Measurements from ENCODE around the gene DOCK2.
"Not testable (repeated sequence)": the region's sequence is repeated elsewhere in the genome, so short reads cannot be mapped to it uniquely, and the experiment has no call there.

Gene DOCK2

DNA sequence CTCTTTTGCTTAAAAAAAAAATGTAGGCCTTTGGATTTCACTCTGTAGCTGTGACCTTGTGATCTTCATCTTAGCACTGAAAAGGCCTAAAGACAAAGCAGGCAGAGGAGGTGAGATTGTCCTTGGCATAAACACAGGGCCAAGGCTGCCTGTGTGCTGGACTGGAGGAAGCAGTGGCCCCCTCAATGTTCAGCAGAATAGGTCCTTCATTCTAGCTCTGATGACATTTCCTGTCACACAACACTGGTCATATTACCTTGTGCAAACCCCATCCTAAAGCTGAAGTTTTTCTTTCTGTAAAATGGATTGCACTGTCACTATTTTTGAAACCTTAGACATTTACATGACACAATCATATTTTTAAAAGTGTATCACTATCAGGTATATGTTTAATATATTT, 195.8 kb downstream of the DOCK2 start:
- no peak for DNase-seq

DNA sequence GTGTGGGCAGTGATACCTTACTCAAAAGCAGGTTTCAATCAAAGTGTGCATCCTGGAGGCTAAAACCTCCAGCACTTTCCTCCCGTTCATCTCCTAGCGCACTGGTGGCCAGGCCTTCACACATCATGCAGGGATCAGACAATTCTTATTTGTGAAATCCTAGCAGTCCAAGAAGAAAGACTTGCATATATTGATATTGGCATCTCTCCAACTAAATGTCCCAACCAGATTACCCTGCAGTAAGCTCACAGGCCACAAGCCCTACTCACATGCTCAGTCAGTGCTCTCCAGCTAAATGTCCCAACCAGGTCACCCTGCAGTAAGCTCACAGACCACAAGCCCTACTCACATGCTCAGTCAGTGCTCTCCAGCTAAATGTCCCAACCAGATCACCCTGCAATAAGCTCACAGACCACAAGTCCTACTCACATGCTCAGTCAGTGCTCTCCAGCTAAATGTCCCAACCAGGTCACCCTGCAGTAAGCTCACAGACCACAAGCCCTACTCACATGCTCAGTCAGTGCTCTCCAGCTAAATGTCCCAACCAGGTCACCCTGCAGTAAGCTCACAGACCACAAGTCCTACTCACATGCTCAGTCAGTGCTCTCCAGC, 196.7 kb downstream of the DOCK2 start:
- DNase-seq: not testable (repeated sequence)

DNA sequence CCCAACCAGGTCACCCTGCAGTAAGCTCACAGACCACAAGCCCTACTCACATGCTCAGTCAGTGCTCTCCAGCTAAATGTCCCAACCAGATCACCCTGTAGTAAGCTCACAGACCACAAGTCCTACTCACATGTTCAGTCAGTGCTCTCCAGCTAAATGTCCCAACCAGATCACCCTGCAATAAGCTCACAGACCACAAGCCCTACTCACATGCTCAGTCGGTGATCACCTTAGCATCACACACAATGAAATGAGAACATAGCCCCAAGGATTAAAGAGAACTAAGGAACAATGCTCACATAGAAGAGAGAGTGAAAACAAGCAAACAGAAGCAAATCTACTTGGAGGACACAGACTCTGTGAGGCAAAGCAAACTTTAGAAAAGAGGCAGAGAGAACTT, 197.5 kb downstream of the DOCK2 start:
- DNase-seq: not testable (repeated sequence)

DNA sequence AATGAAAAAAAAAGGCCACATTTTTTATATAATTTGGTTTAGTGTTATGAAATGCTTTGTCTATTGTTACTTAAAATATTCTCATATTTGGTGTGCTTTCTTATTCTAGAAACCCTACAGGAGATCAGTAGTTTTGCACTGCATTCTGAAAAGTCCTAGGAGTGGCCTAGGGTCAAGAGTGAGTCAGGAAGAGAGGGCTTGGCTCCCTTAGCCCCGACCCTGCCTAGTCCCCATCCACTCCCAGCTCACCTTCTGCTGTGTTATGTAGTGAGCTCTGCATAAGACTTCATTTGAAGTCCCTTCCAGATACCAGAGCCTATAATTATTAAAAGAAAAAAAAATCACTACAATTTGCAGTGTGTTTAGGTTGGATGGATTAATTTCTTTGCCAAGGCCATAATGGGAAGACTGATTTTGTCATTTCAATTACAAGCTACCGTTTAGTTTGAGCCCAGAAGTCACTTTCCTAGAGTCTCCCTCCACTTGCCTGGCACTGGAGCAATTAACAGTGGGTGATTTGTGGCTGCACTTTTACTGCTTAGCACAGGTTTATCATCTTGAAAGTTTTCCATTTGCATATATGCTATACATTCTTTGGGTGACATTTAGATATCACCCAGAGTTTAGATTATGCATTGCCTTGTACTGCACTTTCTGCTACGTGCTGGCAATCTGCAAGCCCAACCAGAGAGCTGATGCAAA, 199.9 kb downstream of the DOCK2 start:
- DNase-seq: no peak

DNA sequence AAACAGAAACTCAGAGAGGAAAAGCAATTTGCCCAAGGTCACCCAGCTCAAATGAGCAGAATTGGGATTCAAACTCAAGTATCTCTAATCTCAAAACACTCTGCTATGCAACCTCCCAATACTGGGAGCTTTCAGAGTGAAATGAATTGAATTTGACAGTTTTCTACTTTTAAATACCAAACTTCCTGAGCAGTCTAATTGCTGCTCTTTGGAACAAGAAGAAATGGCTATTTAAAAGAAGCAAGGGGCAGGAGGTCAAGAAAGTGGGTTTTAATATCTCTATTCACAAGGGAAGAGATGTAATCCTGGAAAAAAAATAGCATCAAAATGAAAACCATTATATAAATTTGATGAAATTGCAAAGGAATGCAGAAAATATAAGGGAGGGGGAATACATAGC, 200.6 kb downstream of the DOCK2 start:
- DNase-seq: no peak

DNA sequence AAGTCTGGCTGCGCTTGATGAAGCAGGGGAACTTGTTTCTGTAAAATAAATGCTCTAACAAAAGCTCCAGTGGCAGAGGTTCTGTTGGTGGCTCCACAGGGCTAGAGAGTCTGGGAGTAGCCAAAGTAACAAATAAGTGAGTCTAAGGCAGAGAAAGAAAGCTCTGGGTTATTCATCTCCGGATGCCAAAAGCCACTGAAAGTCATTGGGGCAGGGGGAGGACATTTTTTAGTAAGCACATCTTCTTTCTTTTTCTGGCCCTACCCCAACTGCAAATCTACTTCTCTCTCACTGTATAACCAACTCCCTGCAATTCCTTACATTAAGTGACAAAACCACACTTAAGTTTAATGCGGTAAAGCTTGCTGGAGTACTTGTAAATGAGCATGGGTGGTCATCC, 201.6 kb downstream of the DOCK2 start:
- no peak for DNase-seq

DNA sequence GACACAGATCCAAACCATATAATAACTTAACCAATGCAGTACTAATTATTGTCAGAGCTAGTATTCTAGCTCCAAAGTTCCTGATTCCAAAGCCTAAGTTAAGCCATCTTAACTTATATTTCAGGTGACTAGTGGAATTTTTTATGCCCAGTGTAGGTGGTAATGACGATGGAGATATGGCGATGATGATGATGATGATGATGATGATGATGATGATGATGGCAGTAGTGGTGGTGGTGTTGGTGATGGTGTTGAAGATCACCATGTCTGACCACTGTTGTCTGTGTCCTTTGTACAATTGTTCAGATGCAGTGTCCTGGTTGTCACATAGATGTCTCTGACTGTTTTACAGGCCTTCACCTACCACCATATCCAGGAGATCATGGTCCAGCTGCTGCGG, 203.3 kb downstream of the DOCK2 start:
- no peak for DNase-seq

DNA sequence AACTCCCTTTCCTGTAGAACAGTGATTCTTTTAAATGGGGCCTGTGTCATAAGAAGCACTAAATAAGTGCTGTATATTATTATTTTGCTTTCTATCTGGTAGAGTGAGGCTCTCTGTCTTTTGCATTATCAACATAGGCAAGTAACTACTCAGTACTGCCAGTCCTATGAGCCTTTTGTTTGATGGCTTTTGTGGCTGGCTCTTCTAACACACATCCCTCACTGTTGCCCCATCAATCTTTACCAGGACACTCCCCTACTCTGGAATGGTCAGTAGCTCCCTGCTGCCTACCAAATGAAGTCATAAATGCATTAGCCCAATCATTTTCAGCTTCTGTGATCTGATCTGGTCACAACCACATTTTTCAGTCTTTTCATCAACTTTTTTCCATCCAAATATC, 205.6 kb downstream of the DOCK2 start:
- no peak for DNase-seq

DNA sequence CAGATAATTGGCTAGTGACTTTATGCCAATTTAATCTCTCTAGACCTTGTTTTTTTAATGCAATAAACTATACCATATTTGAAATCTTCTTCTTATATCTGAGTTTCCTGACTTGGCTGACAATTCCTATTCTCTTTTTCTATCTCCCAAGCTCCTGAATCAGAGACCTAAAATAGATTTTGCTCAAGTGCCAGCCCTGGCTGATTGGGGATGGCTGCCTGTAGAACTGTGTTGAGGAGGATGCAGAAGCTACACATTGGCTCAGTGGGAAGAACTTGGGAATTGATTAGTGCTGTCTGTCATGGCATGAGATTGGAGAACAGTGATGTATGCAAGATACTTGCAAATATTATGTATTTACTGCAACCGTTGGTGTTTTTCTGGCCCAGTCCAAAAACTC, 210.4 kb downstream of the DOCK2 start:
- DNase-seq: no peak

DNA sequence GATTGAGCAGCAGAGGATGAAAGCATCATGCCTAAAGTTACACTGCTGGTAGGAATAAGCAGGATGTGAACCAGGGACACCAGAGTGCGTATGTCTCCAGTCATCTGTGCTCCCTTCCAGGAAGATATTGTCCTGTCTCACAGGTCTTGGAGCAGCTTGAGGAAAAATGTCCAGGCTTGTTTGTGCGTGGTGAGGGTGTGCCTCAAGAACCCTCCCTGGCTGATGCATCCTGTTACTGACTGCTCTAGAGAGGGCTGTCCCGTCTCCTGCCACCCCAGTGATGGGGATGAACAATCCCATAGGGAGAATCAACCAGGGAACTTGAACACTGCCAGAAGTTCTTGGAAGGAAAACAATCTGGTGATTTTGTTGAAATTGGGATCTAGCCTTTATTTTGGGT, 211.2 kb downstream of the DOCK2 start:
- DNase-seq: no peak

DNA sequence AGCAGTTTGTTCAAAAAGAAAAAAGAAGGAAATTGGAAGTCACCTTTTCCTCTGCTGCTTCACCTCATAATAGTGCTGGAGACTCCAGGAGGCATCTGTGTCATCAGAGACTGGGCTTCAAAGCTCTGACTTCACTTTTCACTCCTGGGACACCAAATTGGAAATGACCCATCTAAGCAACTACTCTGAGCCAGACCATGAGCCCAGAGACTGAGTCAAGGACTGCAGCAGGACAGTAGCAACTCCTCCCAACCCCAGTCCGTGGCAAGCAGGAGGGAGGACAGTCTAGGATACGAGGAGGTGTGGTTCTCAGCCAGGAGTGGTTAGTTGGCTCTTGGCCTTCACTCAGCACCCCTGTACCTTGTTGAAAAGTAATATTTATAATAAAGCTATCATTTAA, 211.7 kb downstream of the DOCK2 start:
- no peak for DNase-seq

DNA sequence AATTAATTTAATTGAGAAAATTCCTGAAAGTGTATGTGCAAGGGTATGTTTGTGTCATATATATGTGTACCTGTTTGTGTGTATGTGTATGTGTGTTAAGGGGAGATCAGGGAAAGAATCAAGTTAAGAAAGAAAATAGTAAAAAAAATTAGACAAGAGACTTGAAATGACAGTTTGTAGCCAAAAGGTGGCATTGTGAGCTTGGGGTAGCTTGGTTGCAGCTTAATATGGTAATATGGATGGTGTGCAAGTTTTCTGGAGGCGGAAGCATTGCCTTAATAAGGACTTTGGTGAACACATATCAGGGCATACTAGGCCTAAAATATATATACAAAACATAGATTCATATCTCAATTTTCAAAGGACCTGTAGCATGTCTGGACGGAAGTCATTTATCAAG, 213.3 kb downstream of the DOCK2 start:
- DNase-seq: no peak

DNA sequence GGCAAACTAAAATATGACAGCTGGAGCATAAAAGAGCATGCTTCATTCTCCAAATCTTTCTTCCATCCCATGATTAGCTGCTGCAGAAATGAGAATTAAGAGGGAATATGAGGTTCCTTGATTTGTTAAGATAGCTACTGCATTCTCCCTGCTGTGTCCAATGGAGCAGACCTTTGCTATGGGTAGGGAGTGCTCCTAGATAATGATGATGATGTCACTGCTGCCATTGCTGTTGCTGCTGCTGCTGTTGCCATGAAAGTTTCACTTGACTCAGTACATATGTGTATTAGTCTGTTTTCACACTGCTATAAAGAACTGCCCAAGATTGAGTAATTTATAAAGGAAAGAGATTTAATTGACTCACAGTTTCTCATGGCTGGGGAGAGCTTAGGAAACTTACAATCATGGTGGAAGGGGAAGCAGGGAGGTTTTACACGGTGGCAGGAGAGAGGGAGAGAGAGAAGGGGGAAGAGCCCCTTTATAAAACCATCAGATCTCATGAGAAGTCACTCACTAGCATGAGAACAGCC, 214.3 kb downstream of the DOCK2 start:
- no peak for DNase-seq

DNA sequence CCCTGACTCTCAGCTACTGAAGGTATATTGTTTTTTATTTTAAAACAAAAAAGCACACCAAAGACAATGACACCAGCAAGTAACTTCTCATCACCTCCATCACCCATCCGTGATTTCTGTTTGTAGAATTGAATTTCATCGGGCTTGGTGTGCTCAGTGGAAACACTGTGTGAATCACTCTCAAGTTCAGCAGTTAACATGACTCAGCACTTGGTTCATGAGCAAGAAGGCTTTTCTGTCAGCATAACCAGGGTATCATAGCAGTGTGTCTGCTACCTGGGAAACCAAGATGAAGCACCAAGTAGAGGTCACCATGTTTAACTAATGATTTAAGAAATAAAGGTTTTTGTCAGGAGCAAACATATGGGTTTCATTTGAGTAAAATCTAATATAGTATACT, 219.5 kb downstream of the DOCK2 start:
- DNase-seq: no peak

DNA sequence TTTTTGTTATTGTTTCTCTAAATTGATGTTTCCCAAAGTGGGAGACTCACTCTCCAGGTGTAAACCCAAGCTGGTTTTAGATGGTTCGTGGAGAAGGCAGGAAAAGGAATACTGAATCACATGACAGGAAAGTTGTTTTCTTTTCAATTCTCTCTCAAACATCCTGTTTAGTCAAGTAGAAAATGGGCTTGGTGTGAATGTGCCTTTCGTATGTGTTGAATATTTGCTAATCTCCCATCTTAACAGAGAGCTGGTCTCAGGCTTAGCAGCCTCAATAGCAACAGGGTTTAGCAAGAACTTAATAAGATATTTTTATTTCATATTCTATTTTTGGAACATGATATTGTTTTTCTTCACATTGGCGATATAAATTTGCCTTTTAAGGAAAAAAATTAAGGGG, 223.5 kb downstream of the DOCK2 start:
- no peak for DNase-seq

DNA sequence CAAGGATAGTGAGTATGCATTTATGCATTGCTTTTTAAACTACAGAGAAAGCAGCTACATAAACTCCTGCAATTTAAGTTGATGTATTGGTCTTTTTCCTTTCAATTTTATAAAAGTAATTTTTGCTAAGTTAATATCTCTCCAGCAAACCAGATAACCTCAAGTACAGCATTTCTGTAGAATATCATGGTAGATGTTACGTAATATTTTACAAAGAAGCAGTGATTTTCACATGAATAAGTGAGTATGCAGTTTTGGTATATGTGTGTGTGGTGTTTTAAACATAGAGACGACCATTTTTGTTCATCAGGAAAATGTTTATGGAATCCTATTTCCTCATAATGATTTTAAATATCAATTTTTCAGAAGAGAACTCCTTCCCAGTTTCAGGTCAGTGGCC, 224.4 kb downstream of the DOCK2 start:
- DNase-seq: no peak

DNA sequence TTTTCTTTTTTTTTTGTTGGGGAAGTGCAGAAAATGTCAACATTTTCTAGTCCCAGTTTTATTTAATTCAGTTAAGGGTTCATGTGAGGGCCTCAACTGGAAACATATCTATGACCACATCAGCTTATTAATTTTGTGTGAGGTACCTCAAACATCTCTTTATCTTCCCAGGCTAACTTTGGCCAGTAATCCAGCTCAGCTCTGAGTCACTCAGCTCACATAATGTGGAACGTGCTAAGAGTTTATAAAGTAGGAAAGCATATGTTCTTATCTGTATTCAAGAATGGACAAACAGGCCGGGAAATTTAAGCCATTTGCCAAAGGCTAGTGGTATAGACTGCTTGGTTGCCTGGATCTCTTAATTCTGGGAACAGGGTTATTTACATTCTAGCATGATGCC, 224.9 kb downstream of the DOCK2 start:
- no peak for DNase-seq

DNA sequence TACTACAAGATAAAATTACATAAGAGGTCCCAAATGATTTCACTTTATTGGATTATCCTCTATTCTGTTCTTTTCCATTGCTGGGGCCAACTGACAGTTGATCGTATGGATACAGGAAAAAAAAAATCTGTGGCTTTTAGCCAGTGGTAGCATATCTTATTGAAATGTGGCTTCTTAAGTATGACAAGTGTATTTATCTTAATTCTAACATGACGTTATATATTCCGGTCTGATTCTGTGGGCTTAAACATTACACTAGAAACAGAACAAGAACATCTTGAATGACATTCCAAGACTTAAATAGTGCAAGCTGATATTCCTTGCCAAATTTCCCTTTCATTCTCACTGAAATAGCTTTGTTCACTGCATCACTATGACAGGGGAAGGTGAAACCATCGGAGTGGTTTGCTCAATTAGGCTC, 225.3 kb downstream of the DOCK2 start:
- DNase-seq: no peak

DNA sequence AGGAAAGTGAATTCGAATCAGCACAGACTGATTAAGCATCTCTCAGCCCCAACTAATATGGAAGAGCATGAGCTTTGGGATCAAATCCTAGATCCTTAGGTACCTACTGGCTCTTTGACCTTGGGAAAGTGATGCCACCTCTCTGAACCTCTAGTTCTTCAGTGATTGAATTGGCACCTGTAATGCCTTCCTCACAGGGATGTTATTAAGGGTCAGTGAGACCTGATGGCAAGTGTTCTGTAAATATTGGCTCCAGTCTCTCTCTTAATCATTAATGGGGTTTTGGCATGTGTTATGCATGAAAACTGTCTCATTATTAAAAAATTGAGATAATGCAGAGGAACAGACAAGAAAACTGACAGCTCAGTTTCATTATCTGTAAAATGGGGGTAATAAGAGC, 227.4 kb downstream of the DOCK2 start:
- no peak for DNase-seq

DNA sequence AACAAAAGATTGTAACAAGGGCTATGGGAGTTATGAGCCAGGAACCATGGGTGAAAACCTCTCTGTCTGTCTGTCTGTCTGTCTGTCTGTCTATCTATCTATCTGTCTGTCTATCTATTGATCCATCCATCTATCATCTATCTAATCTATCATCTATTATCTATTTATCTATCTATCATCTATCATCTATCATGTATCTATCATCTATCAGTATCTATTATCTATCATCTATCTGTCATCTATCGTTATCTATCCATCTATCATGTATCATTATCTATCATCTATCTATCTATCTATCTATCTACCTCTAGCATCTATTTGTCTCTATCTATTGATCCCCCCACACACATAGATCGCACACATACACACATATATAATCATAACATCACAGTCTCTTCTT, 230.3 kb downstream of the DOCK2 start:
- DNase-seq: no peak

DNA sequence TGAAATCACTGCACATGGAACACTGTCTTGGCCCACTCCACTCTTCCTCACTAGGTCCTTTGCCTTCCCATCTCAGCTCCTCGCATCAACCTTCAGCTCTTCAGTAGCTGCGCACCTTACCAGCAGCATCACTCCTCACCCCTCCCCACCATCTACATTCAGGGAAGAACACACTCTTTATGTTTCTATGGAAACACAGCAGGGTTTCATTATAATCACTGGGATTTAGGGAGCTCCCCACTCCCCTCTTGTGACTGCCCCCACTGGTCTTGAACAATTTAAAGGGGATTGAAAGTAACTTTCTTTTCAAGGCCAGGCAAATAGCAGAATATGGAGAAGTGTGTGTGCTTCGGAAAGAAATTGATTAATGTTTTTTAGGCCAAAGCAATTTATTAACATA, 232.0 kb downstream of the DOCK2 start:
- DNase-seq: no peak

DNA sequence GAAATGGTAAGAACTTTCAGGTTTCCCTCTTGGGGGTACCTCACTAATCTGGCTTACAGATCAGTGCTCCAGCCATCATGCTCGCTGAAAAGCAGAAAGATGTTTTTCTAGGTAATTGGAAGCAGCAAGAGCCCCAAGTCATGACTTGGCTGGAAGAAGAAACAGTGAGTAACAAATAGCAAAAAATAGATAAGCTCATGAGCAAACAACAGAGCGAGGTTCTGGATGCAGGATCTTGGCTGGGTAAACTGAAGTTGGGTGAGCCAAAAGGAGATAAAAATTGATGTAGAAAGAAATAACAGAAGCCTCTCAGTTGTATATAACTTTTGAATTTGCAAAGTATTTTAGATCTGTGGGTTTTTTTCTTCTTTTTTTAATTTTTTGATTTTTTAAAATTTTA, 233.1 kb downstream of the DOCK2 start:
- DNase-seq: no peak

DNA sequence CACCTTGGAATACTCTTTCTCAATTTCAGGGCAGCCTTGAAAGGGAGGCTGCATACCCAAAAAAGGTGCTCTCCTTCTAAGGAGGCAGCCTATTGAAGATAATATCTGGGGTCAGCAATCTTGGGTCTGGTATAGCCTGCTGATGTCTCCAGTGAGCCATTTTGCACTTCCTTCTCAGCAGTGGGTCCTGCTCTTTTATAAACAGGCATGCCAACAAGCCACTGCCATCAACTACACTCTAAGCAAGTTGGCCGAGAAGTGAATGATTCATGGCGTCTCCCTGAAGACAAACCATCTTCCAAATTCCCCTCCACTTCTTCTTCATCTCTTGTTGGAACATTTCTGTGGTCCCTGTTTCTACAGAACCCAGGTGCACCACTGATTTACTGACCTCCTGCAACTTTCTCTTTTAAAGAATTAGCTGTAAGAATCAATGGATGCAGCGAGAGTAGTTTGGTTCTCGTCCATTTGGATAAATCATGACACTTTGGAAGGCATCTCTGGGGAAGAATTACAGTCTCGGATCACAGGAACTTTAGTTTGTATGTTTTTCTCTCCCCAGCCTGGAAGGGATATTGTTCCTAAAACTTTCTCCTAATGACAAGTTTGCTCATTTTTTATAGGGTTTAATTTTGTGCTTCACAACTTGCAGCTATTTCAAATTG, 234.9 kb downstream of the DOCK2 start:
- no peak for DNase-seq

DNA sequence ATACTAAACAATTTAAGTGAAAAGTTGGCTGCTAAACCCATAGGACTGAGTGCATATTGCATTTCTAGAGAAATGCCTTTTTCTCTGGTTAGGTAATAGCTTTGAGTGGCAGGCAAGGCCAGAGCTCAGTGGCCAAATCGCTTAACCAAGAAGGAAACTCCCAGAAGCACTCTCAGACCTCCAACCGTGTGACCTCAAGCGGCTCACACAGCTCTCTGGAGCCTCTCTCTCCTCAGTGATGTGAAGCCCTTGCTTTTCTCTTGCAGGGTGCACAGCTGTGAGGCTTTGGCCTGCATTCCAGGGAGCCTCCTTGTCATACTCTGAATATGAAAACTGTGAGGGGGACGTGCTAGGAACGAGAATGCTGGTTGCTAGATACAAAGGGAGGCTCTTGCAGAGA, 236.6 kb downstream of the DOCK2 start:
- no peak for DNase-seq

Measured in activated T-cell treated with anti-CD3 and anti-CD28 coated beads for 4 hours (primary cell).